GM12875 (cell line): ENCODE results near the gene PACSIN2.

ENCODE experiments used
- H3K4me3 ChIP-seq: one replicate; pipeline ENCODE4 v1.5.1; 2011; ENCODE audit warnings: low read depth, low read length, control low read depth
- CTCF ChIP-seq: IDR thresholded peaks from 2 replicates; pipeline ENCODE4 v1.5.1; 2011; ENCODE audit warnings: low read depth, mild to moderate bottlenecking, control low read depth, inconsistent platforms, low read length, moderate library complexity, borderline replicate concordance; ENCODE audit not compliant: insufficient read depth

Gene PACSIN2

GRCh38 chr22:42884616-42885375 lies 130.2 kb downstream of the PACSIN2 start:
- H3K4me3 ChIP-seq: no peak overlapping the region
- TF ChIP-seq CTCF: no peak

DNA sequence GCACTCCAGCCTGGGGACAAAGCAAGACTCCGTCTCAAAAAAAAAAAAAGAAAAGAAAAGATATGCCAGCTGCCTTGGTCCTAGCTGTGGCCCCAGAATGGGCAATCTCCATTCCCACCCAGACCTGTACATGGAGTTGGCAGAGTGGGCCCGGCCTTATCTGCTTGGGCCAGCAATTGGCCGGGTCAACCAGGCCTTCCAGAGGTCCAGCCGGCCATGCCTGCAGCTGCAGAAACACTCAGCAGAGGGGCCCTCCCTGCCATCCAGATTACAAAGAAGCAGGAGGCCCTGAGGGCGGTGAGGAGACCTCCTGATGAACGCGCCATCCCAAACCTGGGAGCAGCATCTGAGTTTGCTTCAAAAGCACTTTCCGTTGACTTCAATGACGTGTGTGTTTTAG lies 131.0 kb downstream of the PACSIN2 start:
- no peak overlapping the region for H3K4me3 ChIP-seq
- TF ChIP-seq CTCF: no peak

DNA sequence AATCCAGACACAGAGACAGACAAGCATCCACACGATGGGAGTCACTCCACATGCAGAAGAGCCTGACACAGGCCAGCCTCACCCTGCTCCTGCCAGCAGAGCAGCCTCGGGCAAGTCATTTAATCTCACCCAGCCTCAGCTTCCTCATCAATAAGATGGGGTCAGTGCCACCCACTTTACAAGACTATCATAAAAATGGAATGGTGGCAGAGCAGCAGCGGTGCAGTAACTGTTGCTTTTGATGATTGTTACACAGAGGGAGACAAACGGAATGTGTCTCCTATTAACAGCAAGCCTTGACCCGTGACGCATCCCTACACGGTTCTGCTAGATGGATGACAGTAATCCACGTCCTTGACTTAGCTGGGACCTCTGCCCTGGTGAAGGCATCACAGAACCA lies 131.8 kb downstream of the PACSIN2 start:
- no peak overlapping the region for H3K4me3 ChIP-seq
- TF ChIP-seq CTCF: no peak

DNA sequence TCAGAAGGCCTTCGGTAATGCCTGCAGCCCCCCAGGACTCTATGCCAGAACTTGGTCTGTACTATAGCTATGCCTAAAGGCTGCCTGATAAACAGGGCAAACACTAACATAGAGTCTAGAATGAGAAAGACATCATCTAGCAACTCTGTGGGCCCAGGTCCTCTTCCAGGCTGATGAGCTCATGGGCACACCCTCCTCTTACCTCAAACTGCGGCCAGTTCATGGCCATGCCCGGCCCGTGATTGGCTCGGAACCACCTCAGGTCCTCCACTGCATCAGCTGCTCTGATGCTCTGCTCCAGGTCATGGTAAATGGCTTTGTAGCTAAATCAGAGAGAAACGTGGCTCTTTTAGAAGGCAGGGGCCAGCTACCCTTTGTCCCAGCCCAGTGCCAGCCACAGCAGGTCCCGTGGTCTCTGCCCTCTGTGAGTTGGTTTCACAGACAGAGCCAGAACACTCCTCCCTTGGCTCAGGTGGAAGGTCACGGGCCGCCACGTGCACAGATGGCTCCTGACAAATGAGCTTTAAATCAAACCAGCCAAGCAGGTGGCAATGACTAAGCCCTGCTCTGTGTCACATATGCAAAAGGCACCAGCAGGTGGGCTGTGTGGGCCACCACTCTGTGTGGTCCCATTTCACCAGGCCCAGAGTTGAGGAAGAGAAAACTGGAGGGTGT lies 132.8 kb downstream of the PACSIN2 start:
- H3K4me3 ChIP-seq: no peak overlapping the region
- TF ChIP-seq CTCF: no peak

GRCh38 chr22:42881298-42881697 lies 133.7 kb downstream of the PACSIN2 start:
- TF ChIP-seq CTCF: no peak
- no peak overlapping the region for H3K4me3 ChIP-seq

DNA sequence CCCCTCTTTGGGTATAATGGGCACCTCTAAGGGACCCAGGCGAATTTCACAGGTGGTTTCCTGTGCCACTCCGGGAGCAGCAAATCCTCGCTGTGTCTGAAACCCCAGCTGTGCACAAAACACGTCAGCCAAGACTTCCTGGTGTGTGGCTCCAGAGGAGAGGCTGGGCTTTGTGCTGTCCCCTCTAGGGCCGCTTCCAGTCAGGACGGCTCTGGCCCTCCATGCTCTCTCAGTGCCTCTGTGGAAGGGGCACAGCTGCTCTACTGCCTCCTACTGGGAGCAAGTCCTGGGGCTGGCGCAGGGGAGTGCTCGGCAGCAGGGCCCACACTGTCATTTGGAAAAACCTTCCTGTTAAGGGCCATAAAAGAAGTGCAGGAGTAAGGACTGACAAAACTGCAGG lies 134.1 kb downstream of the PACSIN2 start:
- no peak overlapping the region for H3K4me3 ChIP-seq
- no peak for TF ChIP-seq CTCF

DNA sequence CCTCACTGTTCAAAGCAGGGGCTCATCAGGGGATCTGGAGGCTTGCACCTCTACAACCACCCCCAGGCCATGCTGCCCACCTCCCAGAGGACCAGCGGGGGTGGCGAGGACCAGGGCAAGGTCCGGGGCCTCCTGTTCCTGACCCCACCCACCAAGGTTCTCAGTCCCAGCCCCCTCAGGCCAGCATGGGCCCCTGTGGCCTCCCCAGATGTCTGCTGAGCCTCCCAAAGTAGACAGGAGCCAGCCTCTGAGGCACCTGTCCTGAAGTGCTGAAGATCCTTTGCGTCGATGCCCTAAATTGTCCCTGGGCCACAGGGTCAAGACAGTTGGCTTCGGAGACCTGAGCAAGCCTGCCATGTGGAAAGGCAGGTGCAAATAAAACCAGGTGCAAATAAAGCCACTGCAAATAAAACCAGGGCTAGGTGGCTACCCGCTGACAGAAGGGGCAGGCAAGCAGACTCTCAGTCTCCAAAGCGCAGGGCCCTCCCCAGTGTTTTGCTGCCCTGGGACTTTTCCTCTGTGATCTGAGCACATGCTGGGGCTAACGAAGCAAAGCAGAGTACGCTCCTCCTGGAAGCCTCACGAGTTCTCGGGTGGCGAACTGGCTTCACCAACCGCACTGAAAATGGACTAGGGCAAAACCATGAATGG lies 135.5 kb downstream of the PACSIN2 start:
- no peak for TF ChIP-seq CTCF
- H3K4me3 ChIP-seq: no peak overlapping the region
